ENCODE data around the gene SNRPA. TPM values are rescaled to one million over a fixed set of nuclear protein-coding genes. Genes with fewer than 3 reads are reported as not detected.

Gene SNRPA
- total RNA-seq, 1 experiment from 2014 or later, result 134 TPM

DNA sequence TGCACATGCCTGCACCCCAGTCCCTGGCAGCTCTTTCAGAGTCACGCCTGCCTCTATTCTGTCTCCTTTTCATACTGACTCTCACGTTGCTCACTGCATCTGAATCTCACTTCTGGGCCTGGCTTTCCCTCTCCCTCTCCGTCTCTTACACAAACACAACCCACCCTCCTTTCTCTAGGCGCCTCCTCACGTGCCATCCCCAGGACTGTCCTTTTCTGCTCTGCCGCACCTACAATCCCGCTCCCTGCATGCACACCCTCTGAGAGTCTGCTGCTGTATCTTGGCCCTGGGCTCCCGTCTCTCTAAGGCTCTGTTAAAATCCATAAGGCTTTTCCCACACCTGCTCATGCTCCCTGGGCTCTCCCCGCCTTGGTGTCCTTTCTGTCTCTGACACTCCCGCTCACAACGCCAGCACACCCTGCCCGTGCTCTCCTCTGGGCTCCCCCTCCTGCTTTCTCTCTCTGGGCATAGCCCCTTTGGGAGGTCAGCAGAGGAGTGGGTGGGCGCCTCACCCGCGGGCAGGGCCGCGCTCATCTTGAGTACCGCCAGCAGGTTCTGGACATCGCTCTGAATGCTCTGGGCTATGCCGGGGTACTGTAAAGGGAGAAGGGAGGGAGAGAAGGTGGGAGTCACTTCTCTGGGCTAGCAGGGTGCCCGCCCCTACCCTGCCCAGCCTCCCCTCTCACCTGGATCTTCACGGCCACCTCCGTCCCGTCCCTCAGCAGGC is 47.8 kb upstream of the SNRPA start:
- no peak for DNase-seq
- Mint-ChIP-seq H3K4me1 (ENCODE audit: low read depth, unreplicated experiment) (no peaks in the 10 kb centered on the region), H3K9me3 (ENCODE audit: unreplicated experiment) (no peaks in the 10 kb centered on the region), H3K27ac (ENCODE audit: unreplicated experiment) (no peak overlapping the region), H3K36me3 (ENCODE audit: insufficient read depth, unreplicated experiment) (peaks cover 32% of the 10 kb centered on the region), H3K27me3 (ENCODE audit: insufficient read depth, unreplicated experiment) (no peaks in the 10 kb centered on the region), H3K4me3 (ENCODE audit: unreplicated experiment) (no peak overlapping the region)
- no peak overlapping the region for H3K4me3 ChIP-seq (ENCODE audit: low read depth, low read length)
- H3K36me3 ChIP-seq (ENCODE audit: control insufficient read depth, insufficient read depth, low read length), result peaks cover 7% of the 10 kb centered on the region
- H3K9me3 ChIP-seq, result no peaks in the 10 kb centered on the region
- ChIA-PET CTCF (interaction anchor here (1.0 to 1.1 kb wide), 2 partner anchors 12 to 40 kb away, joined by 5 to 7 read pairs; partner anchors contain the start of gene NUMBL), POLR2A (interaction anchor here (1.1 to 1.2 kb wide), 2 partner anchors 13 to 14 kb away, joined by 3 to 5 read pairs; partner anchors contain the start of genes ITPKC and NUMBL)
- BruUV-seq (replicated peaks), result no TSS peak
- intact Hi-C loops (cut with micrococcal nuclease; ENCODE audit: unreplicated experiment), result no loop called here
- no peaks in the 10 kb centered on the region for H3K27me3 ChIP-seq (replicated peaks; ENCODE audit: control insufficient read depth, insufficient read depth, low read length)
- TF ChIP-seq, protein P1, sequence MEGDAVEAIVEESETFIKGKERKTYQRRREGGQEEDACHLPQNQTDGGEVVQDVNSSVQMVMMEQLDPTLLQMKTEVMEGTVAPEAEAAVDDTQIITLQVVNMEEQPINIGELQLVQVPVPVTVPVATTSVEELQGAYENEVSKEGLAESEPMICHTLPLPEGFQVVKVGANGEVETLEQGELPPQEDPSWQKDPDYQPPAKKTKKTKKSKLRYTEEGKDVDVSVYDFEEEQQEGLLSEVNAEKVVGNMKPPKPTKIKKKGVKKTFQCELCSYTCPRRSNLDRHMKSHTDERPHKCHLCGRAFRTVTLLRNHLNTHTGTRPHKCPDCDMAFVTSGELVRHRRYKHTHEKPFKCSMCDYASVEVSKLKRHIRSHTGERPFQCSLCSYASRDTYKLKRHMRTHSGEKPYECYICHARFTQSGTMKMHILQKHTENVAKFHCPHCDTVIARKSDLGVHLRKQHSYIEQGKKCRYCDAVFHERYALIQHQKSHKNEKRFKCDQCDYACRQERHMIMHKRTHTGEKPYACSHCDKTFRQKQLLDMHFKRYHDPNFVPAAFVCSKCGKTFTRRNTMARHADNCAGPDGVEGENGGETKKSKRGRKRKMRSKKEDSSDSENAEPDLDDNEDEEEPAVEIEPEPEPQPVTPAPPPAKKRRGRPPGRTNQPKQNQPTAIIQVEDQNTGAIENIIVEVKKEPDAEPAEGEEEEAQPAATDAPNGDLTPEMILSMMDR (IDR thresholded peaks at IDR 0.05; ENCODE audit: insufficient read depth in 1 of 2, low read depth in 1 of 2, low read length in 1 of 2, severe bottlenecking in 1 of 2, unreplicated experiment in 1 of 2), result no peak
- H3K4me1 ChIP-seq, result no peaks in the 10 kb centered on the region

DNA sequence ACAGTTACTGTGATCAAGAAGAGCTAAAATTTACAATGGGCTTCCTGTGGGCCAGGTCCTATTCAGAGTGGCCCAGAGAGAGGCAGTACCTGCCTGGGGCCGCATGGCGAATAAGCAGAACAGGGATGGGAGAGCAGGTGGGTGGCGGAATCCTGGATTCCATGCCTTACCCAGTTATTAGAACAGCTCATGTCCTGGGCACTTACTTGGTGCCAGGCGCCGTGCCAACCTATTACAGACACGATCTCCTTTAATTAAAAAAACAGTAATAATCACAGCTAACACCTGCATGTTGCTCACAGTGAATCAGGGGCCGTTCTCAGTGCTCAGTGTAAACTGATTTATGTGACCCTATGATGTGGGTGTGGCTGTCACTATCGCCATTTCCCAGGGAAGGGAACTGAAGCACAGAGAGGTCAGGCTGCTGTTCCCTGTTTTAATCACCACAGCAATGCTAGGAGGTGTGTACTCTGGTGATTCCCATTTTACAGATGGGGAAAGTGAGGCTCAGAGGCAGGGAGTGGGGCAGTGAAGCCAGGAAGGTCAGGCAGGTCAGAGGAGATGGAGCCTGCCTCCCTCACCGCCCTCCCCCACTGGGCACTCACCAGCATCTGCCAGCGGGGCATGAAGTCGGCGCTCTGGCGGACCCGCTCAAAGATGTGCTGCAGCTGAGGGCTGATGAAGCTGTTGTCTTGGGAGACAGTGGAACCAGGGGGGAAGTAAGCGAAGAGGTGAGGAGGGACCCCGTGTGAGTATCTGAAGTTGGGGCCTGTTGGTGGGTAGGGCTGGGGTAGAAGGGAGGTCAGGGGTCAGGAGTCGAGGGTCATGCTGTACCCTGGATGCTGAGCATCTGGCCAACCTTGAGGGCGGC is 46.3 kb upstream of the SNRPA start:
- Histone ChIP-seq H3K27me3 (replicated peaks; ENCODE audit: control insufficient read depth, insufficient read depth, low read length) (no peaks in the 10 kb centered on the region), H3K9me3 (no peaks in the 10 kb centered on the region), H3K4me3 (ENCODE audit: low read depth, low read length) (no peak overlapping the region), H3K36me3 (ENCODE audit: control insufficient read depth, insufficient read depth, low read length) (peaks cover 7% of the 10 kb centered on the region), H3K4me1 (no peaks in the 10 kb centered on the region)
- intact Hi-C loops (cut with micrococcal nuclease; ENCODE audit: unreplicated experiment), result no loop called here
- no peaks in the 10 kb centered on the region for H3K4me1 Mint-ChIP-seq (ENCODE audit: low read depth, unreplicated experiment)
- H3K4me3 Mint-ChIP-seq (ENCODE audit: unreplicated experiment), result no peak overlapping the region
- no peaks in the 10 kb centered on the region for H3K27me3 Mint-ChIP-seq (ENCODE audit: insufficient read depth, unreplicated experiment)
- H3K36me3 Mint-ChIP-seq (ENCODE audit: insufficient read depth, unreplicated experiment), result peaks cover 47% of the 10 kb centered on the region
- CTCF ChIA-PET, result no interaction called here
- H3K27ac Mint-ChIP-seq (ENCODE audit: unreplicated experiment), result no peak overlapping the region
- POLR2A ChIA-PET, result no interaction called here
- no TSS peak for BruUV-seq (replicated peaks)
- TF ChIP-seq, protein P1 (IDR thresholded peaks at IDR 0.05; ENCODE audit: insufficient read depth in 1 of 2, low read depth in 1 of 2, low read length in 1 of 2, severe bottlenecking in 1 of 2, unreplicated experiment in 1 of 2), result no peak
- no peaks in the 10 kb centered on the region for H3K9me3 Mint-ChIP-seq (ENCODE audit: unreplicated experiment)
- DNase-seq, result no peak

DNA sequence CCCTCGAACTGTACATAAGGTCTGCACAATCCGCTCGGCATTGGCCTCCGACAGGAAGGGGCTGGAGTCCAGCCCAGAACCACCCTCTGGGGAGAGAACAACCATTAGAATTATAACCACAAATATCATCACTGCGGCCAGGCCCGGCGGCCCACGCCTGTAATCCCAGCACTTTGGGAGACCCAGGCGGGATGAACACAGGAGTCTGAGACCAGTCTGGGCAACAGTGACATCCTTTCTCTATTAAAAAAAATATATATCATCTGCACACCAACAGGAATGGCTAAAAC is 45.7 kb upstream of the SNRPA start:
- Mint-ChIP-seq H3K9me3 (ENCODE audit: unreplicated experiment) (no peaks in the 10 kb centered on the region), H3K4me1 (ENCODE audit: low read depth, unreplicated experiment) (no peaks in the 10 kb centered on the region), H3K27me3 (ENCODE audit: insufficient read depth, unreplicated experiment) (no peaks in the 10 kb centered on the region), H3K4me3 (ENCODE audit: unreplicated experiment) (no peak overlapping the region), H3K27ac (ENCODE audit: unreplicated experiment) (no peak overlapping the region), H3K36me3 (ENCODE audit: insufficient read depth, unreplicated experiment) (peaks cover 53% of the 10 kb centered on the region)
- POLR2A ChIA-PET, result no interaction called here
- TF ChIP-seq, protein P1 (IDR thresholded peaks at IDR 0.05; ENCODE audit: insufficient read depth in 1 of 2, low read depth in 1 of 2, low read length in 1 of 2, severe bottlenecking in 1 of 2, unreplicated experiment in 1 of 2), result no peak
- Histone ChIP-seq H3K36me3 (ENCODE audit: control insufficient read depth, insufficient read depth, low read length) (peaks cover 9% of the 10 kb centered on the region), H3K9me3 (no peaks in the 10 kb centered on the region), H3K4me3 (ENCODE audit: low read depth, low read length) (no peak overlapping the region), H3K27me3 (replicated peaks; ENCODE audit: control insufficient read depth, insufficient read depth, low read length) (no peaks in the 10 kb centered on the region), H3K4me1 (no peaks in the 10 kb centered on the region)
- CTCF ChIA-PET, result no interaction called here
- DNase-seq, result no peak
- intact Hi-C loops (cut with micrococcal nuclease; ENCODE audit: unreplicated experiment), result no loop called here
- no TSS peak for BruUV-seq (replicated peaks)

Data from Caco-2 (cell line).